Measurements from ENCODE around the gene SLC2A6. TPM values are rescaled to one million over a fixed set of nuclear protein-coding genes. Genes with fewer than 3 reads are reported as not detected.
A peak's percentile ranks its signal among the peaks of the same experiment; 100 is the strongest.

SLC2A6 gene
- total and polyA plus RNA-seq, 10 of the 15 experiments (the other 5 are each of a cell fraction or from before 2014, with no cell fraction given) = 1.1 to 37.9 (median 18.3) TPM

- TF ChIP-seq CUX1 (IDR thresholded peaks at IDR 0.05; ENCODE audit: insufficient replicate concordance, low read depth, low read length) = no peak
- no peak for TF ChIP-seq ZNF274 (IDR thresholded peaks at IDR 0.05; ENCODE audit: insufficient read depth, insufficient read length)
- TF ChIP-seq TCF7 (IDR thresholded peaks at IDR 0.05; ENCODE audit: borderline replicate concordance) = no peak
- TF ChIP-seq ZNF622 (IDR thresholded peaks at IDR 0.05) = no peak
- no peak for TF ChIP-seq ATF3 (IDR thresholded peaks at IDR 0.05; ENCODE audit: borderline replicate concordance, extremely low read depth, low read depth, low read length)
- no peak for TF ChIP-seq CBX5 (IDR thresholded peaks at IDR 0.05; ENCODE audit: low read depth)
- TF ChIP-seq SPI1 (IDR thresholded peaks at IDR 0.05; ENCODE audit: borderline replicate concordance, insufficient read depth, low read depth, low read length) = no peak; the same call in 1 of the 2 replicates
- TF ChIP-seq SUPT20H (IDR thresholded peaks at IDR 0.05; ENCODE audit: borderline replicate concordance, control insufficient read depth, low read depth, low read length) = no peak
- TF ChIP-seq MTA2 (IDR thresholded peaks at IDR 0.05; ENCODE audit: low read depth) = peak; percentile 74; the same call in 1 of the 2 replicates
- peak; percentile 75 to 87; a peak in 2 of 4 replicates for TF ChIP-seq IKZF2 (IDR thresholded peaks at IDR 0.05)
- TF ChIP-seq EGR1 (IDR thresholded peaks at IDR 0.05; ENCODE audit: borderline replicate concordance in 1 of 2, low read depth in 2 of 2, low read length in 2 of 2) = no peak
- no peak for TF ChIP-seq NR2C1 (IDR thresholded peaks at IDR 0.05)
- no peak for TF ChIP-seq E2F8 (IDR thresholded peaks at IDR 0.05; ENCODE audit: low read depth, partially characterized antibody)
- TF ChIP-seq CHD2 (IDR thresholded peaks at IDR 0.05; ENCODE audit: borderline replicate concordance, low read depth, low read length) = peak; percentile 38; the same call in 1 of the 2 replicates
- peak; percentile 82 for TF ChIP-seq ATF7 (IDR thresholded peaks at IDR 0.05; ENCODE audit: low read depth)
- TF ChIP-seq GATAD2B (conservative IDR thresholded peaks at IDR 0.05; ENCODE audit: low read depth) = no peak
- TF ChIP-seq TCF12 (IDR thresholded peaks at IDR 0.05; ENCODE audit: low read depth, low read length) = peak; percentile 49; the same call in 1 of the 2 replicates
- TF ChIP-seq NR2C2 (IDR thresholded peaks at IDR 0.05; ENCODE audit: borderline replicate concordance, control insufficient read depth, insufficient read length, low read depth) = no peak
- peak; percentile 41 for TF ChIP-seq EED (IDR thresholded peaks at IDR 0.05; ENCODE audit: low read depth)
- TF ChIP-seq RFX5 (IDR thresholded peaks at IDR 0.05; ENCODE audit: low read depth, low read length) = peak; percentile 16; the same call in 1 of the 2 replicates
- TF ChIP-seq ZSCAN29 (IDR thresholded peaks at IDR 0.05) = no peak
Observed at GRCh38 chr9:133421615-133422542, 57.0 kb downstream of the SLC2A6 start, which contains the start of gene ADAMTS13 (continued).
